HEK293 (cell line): ENCODE measurements around the gene PROSER2.

Source experiments
- CTCF ChIA-PET: fragments of 350-600 bp; formaldehyde crosslinking; extraction: SDS; loops from one replicate; lab custom pipeline; 2021; ENCODE audit warnings: antibody characterized with exemption; lab: Yijun Ruan, JAX
- POLR2A ChIA-PET: fragments of 300-600 bp; formaldehyde crosslinking; extraction: SDS; loops from one replicate; lab custom pipeline; 2020; ENCODE audit warnings: antibody characterized with exemption, inconsistent platforms; lab: Yijun Ruan, JAX
- H3K27ac ChIP-seq: fragments of 200-500 bp; sonication (Bioruptor generic); 2 replicates; pipeline ENCODE4 v1.5.1; 2014; ENCODE audit warnings: low read depth, low read length, control low read depth, inconsistent platforms; ENCODE audit errors: extremely low read depth
- H3K36me3 ChIP-seq, 2 experiments: fragments of 200-500 bp in 1 of 2; sonication (Bioruptor generic) in 1 of 2; 1 replicate in 1 of 2; 2 replicates in 1 of 2; pipeline ENCODE4 v1.5.1; 2014 to 2017; ENCODE audit warnings: inconsistent platforms in 2 of 2, low read length in 2 of 2; ENCODE audit not compliant: control insufficient read depth in 2 of 2, insufficient read depth in 1 of 2
- H3K4me1 ChIP-seq: fragments of 200-500 bp; sonication (Bioruptor generic); 2 replicates; pipeline ENCODE4 v1.5.1; 2014; ENCODE audit warnings: mild to moderate bottlenecking, low read length, inconsistent platforms; ENCODE audit not compliant: control insufficient read depth, insufficient read depth
- H3K4me3 ChIP-seq: 2 replicates; pipeline ENCODE4 v1.5.1; 2011; ENCODE audit warnings: low read depth, mild to moderate bottlenecking, control low read depth, low read length, moderate library complexity
- H3K9me3 ChIP-seq: fragments of 200-500 bp; sonication (Bioruptor generic); 2 replicates; pipeline ENCODE4 v1.5.1; 2014; ENCODE audit warnings: low read depth, low read length, inconsistent platforms; ENCODE audit not compliant: control insufficient read depth, insufficient read depth
- EGR2 ChIP-seq: fragments of 450-650 bp; formaldehyde crosslinking; IDR thresholded peaks from 2 replicates; pipeline ENCODE4 v1.5.1; 2016; ENCODE audit warnings: low read depth, missing biosample characterization, missing genetic modification characterization
- OSR2 ChIP-seq: fragments of 450-650 bp; formaldehyde crosslinking; IDR thresholded peaks from 2 replicates; pipeline ENCODE4 v1.5.1; 2016; ENCODE audit warnings: missing biosample characterization, missing genetic modification characterization
- ZFHX2 ChIP-seq: fragments of 450-650 bp; formaldehyde crosslinking; conservative IDR thresholded peaks from 2 replicates; pipeline ENCODE4 v1.5.1; 2016; ENCODE audit warnings: missing biosample characterization, missing genetic modification characterization
- ZFP69B ChIP-seq: fragments of 450-650 bp; formaldehyde crosslinking; IDR thresholded peaks from 2 replicates; pipeline ENCODE4 v1.5.1; 2016; ENCODE audit warnings: missing biosample characterization, missing genetic modification characterization
- ZNF423 ChIP-seq: fragments of 450-650 bp; formaldehyde crosslinking; IDR thresholded peaks from 2 replicates; pipeline ENCODE4 v1.5.1; 2016; ENCODE audit warnings: missing biosample characterization, missing genetic modification characterization
- ZNF530 ChIP-seq: fragments of 450-650 bp; formaldehyde crosslinking; IDR thresholded peaks from 2 replicates; pipeline ENCODE4 v1.5.1; 2016; ENCODE audit warnings: low read depth, missing biosample characterization, missing genetic modification characterization
- ZNF596 ChIP-seq: fragments of 450-650 bp; IDR thresholded peaks from 2 replicates; pipeline ENCODE4 v1.5.0; 2018; ENCODE audit warnings: missing biosample characterization, mild to moderate bottlenecking, missing genetic modification characterization, moderate library complexity
- ZNF600 ChIP-seq: fragments of 450-650 bp; formaldehyde crosslinking; IDR thresholded peaks from 2 replicates; pipeline ENCODE4 v1.5.1; 2016; ENCODE audit warnings: missing biosample characterization, missing genetic modification characterization
- ZNF626 ChIP-seq: fragments of 450-650 bp; sonication (Bioruptor Pico); formaldehyde crosslinking; IDR thresholded peaks from 2 replicates; pipeline ENCODE4 v1.5.1; 2018; ENCODE audit warnings: missing biosample characterization, missing genetic modification characterization, inconsistent platforms
- TF ChIP-seq, protein P1 (sequence below): fragments of 450-650 bp; formaldehyde crosslinking; IDR thresholded peaks from 2 replicates; pipeline ENCODE4 v1.5.1; 2017; ENCODE audit warnings: missing biosample characterization, missing genetic modification characterization
- TF ChIP-seq, protein P2 (sequence below): fragments of 450-650 bp; IDR thresholded peaks from 2 replicates; pipeline ENCODE4 v1.5.1; 2018; ENCODE audit warnings: missing biosample characterization, mild to moderate bottlenecking, missing genetic modification characterization
- TF ChIP-seq, protein P3 (sequence below): fragments of 450-650 bp; formaldehyde crosslinking; IDR thresholded peaks from 2 replicates; pipeline ENCODE4 v1.5.1; 2016; ENCODE audit warnings: missing biosample characterization, missing genetic modification characterization
- TF ChIP-seq, protein P4 (sequence below): fragments of 450-650 bp; formaldehyde crosslinking; IDR thresholded peaks from 2 replicates; pipeline ENCODE4 v1.5.1; 2016; ENCODE audit warnings: missing biosample characterization, missing genetic modification characterization, low read depth

PROSER2 gene

DNA sequence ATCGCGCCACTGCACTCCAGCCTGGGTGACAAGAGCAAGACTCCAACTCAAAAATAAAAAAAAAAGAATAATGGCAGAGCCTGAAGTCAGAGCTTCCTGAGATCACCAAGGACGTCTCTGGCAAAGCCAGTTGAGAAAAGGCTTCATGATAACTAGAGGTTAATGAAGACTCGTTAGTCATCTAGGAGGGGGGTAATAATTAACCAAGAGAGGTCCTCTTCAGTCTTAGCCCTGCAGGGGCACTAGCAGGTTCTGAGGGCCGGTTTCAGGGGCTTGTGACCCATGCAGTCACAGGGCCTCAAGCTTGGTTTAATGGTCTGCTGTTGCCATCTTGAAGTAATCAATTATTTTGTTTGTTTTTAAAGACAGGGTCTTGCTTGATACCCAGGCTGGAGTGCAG lies 28.6 kb upstream of the PROSER2 start:
- TF ChIP-seq OSR2 (tag by site-specific recombination) (no peak), ZFP69B (tag by site-specific recombination) (no peak), ZNF596 (tag by site-specific recombination) (no peak), ZNF530 (tag by site-specific recombination) (no peak), ZNF626 (tag by site-specific recombination) (no peak)
- TF ChIP-seq, protein P1, sequence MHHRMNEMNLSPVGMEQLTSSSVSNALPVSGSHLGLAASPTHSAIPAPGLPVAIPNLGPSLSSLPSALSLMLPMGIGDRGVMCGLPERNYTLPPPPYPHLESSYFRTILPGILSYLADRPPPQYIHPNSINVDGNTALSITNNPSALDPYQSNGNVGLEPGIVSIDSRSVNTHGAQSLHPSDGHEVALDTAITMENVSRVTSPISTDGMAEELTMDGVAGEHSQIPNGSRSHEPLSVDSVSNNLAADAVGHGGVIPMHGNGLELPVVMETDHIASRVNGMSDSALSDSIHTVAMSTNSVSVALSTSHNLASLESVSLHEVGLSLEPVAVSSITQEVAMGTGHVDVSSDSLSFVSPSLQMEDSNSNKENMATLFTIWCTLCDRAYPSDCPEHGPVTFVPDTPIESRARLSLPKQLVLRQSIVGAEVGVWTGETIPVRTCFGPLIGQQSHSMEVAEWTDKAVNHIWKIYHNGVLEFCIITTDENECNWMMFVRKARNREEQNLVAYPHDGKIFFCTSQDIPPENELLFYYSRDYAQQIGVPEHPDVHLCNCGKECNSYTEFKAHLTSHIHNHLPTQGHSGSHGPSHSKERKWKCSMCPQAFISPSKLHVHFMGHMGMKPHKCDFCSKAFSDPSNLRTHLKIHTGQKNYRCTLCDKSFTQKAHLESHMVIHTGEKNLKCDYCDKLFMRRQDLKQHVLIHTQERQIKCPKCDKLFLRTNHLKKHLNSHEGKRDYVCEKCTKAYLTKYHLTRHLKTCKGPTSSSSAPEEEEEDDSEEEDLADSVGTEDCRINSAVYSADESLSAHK (tag by site-specific recombination), result no peak
- TF ChIP-seq, protein P2, sequence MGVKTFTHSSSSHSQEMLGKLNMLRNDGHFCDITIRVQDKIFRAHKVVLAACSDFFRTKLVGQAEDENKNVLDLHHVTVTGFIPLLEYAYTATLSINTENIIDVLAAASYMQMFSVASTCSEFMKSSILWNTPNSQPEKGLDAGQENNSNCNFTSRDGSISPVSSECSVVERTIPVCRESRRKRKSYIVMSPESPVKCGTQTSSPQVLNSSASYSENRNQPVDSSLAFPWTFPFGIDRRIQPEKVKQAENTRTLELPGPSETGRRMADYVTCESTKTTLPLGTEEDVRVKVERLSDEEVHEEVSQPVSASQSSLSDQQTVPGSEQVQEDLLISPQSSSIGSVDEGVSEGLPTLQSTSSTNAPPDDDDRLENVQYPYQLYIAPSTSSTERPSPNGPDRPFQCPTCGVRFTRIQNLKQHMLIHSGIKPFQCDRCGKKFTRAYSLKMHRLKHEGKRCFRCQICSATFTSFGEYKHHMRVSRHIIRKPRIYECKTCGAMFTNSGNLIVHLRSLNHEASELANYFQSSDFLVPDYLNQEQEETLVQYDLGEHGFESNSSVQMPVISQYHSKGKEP (tag by site-specific recombination), result no peak
- TF ChIP-seq, all 188 proteins: peak for 0
- Histone ChIP-seq H3K4me3 (no peak overlapping the region), H3K9me3 (no peaks in the 10 kb centered on the region), H3K36me3 (no peaks in the 10 kb centered on the region), H3K4me1 (no peaks in the 10 kb centered on the region), H3K27ac (no peak overlapping the region)
- ChIA-PET CTCF (interaction anchor here (0.5 to 4.2 kb wide), 8 partner anchors 12 to 420 kb away, joined by 3 to 34 read pairs (median 6); no protein-coding TSS in a partner anchor), POLR2A (interaction anchor here (0.6 kb wide), 1 partner anchor 24 kb away, joined by 3 read pairs; no protein-coding TSS in a partner anchor)

DNA sequence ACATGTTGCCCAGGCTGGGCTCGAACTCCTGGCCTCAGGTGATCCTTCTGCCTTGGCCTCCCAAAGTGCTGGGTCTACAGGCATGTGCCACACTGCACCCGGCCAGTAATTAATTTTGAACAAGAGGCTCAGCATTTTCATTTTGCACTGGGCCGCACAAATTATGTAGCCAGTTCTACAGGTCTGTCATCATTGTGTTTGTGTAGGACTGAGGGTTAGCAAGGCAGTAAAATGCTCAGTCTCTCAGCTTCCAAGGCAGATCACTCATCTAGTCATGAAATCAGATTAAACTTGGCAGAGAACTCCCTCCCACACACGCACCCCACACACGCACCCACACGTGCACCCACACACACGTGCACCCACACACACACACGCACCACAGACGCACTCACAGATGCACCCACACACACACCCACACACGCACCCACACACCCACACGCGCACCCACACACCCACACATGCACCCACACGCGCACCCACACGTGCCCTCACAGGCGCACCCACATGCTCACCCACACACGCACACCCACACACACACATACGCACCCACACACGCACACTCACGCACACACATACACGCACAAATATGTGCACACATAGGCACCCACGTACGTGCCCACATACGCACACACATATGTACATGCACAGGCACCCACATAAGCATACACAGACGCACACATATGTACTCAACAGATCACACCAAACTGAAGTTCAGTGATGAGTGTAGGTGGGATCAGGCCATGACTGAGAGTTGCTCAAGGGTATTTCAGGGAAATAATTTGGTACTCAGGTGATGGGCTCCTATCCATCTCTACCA lies 27.8 kb upstream of the PROSER2 start:
- H3K9me3 ChIP-seq, result no peaks in the 10 kb centered on the region
- no peak overlapping the region for H3K4me3 ChIP-seq
- H3K36me3 ChIP-seq, result no peaks in the 10 kb centered on the region
- H3K27ac ChIP-seq, result no peak overlapping the region
- POLR2A ChIA-PET, result interaction anchor here (0.6 kb wide), 1 partner anchor 24 kb away, joined by 3 read pairs; no protein-coding TSS in a partner anchor
- CTCF ChIA-PET, result interaction anchor here (0.6 to 4.2 kb wide), 4 partner anchors 24 to 419 kb away, joined by 5 to 34 read pairs (median 10); no protein-coding TSS in a partner anchor
- no peaks in the 10 kb centered on the region for H3K4me1 ChIP-seq
- no peak for TF ChIP-seq ZNF600 (tag by site-specific recombination)
- TF ChIP-seq, protein P3, sequence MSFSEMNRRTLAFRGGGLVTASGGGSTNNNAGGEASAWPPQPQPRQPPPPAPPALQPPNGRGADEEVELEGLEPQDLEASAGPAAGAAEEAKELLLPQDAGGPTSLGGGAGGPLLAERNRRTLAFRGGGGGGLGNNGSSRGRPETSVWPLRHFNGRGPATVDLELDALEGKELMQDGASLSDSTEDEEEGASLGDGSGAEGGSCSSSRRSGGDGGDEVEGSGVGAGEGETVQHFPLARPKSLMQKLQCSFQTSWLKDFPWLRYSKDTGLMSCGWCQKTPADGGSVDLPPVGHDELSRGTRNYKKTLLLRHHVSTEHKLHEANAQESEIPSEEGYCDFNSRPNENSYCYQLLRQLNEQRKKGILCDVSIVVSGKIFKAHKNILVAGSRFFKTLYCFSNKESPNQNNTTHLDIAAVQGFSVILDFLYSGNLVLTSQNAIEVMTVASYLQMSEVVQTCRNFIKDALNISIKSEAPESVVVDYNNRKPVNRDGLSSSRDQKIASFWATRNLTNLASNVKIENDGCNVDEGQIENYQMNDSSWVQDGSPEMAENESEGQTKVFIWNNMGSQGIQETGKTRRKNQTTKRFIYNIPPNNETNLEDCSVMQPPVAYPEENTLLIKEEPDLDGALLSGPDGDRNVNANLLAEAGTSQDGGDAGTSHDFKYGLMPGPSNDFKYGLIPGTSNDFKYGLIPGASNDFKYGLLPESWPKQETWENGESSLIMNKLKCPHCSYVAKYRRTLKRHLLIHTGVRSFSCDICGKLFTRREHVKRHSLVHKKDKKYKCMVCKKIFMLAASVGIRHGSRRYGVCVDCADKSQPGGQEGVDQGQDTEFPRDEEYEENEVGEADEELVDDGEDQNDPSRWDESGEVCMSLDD (tag by site-specific recombination), result 0 out of 2 replicates have a peak, but pooled peaks have one; percentile 19
- peak; percentile 100 for TF ChIP-seq EGR2 (tag by site-specific recombination)
- TF ChIP-seq, protein P4, sequence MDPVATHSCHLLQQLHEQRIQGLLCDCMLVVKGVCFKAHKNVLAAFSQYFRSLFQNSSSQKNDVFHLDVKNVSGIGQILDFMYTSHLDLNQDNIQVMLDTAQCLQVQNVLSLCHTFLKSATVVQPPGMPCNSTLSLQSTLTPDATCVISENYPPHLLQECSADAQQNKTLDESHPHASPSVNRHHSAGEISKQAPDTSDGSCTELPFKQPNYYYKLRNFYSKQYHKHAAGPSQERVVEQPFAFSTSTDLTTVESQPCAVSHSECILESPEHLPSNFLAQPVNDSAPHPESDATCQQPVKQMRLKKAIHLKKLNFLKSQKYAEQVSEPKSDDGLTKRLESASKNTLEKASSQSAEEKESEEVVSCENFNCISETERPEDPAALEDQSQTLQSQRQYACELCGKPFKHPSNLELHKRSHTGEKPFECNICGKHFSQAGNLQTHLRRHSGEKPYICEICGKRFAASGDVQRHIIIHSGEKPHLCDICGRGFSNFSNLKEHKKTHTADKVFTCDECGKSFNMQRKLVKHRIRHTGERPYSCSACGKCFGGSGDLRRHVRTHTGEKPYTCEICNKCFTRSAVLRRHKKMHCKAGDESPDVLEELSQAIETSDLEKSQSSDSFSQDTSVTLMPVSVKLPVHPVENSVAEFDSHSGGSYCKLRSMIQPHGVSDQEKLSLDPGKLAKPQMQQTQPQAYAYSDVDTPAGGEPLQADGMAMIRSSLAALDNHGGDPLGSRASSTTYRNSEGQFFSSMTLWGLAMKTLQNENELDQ (tag by site-specific recombination), result no peak
- TF ChIP-seq ZFHX2 (tag by site-specific recombination), result peak; percentile 100
- peak; percentile 24; the same call in 1 of the 2 replicates for TF ChIP-seq ZNF423
- TF ChIP-seq, all 188 proteins: peak for 4
